ENCODE results near the gene PYGO2.
A peak's percentile ranks its signal among the peaks of the same experiment; 100 is the strongest.

PYGO2 gene

DNA sequence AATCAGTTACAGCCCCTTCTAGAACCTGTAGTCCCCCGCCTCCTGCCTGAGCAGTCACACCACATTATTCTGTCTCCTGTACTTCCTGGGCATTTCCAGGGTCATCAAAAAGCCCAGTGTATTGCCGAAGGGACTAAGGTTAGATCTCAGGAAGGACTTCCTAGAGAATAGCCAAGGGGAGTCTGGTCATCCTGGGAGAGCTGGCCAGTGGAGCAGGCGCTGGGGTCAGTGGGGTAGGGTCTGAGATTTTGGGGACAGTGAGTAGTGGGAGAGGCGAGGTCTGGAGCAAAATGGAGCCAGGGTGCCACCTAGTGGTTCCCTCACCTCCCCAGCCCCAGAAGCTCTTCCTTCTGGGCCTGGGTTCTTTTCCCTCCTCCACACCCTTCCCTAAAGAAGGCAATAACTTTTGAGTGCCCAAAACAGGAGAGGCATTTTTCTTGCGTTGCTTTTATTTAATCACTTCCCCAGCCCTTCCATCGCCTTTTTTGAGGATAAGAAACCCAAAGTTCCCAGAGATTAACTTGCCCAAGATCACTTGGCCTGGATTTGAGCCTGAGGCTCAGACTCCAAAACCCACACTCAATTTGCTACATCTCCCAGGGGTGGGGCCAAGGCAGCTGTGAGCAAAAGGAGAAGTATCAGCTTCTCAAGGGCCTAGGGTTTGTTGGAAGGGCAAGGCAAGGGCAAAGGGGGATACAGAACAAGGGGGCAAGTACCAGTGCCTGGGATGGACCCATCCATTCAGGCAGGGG is 17.8 kb downstream of the PYGO2 start:
- DNase-seq (ENCODE audit: low read depth in 2 of 2) = no peak

DNA sequence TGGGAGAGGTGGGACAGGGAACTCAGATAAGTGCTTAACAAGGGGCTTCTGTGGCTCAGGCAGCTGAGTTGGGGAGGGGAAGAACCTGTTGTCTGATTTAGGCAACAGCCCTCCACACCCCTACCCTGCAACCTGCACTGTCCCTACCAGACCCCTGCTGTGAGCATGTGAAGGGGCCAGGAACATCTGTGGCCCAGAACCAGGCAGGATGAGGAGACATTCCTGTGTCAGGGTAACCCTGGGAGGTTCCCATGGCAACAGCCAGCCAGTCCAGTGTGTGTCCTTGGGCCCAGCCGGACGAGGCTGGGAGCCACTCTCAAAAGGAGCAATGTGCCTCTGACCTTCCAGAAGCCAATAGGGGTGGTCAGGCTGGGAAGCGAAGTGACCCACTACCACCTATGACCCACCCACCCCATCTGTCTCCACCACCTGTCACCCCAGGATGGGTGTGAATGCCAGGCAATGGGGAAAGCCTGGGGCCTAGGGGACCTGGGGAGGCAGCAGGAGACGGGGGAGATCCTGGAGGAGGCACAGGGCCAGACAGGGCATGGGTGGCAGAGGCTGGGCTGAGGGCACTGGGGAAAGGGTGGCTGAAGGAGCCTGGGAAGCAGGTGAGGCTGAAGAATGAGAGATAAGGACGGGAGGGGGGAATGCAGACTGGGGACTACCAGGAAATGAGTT is 20.1 kb downstream of the PYGO2 start:
- no peak for DNase-seq (ENCODE audit: low read depth in 2 of 2)

DNA sequence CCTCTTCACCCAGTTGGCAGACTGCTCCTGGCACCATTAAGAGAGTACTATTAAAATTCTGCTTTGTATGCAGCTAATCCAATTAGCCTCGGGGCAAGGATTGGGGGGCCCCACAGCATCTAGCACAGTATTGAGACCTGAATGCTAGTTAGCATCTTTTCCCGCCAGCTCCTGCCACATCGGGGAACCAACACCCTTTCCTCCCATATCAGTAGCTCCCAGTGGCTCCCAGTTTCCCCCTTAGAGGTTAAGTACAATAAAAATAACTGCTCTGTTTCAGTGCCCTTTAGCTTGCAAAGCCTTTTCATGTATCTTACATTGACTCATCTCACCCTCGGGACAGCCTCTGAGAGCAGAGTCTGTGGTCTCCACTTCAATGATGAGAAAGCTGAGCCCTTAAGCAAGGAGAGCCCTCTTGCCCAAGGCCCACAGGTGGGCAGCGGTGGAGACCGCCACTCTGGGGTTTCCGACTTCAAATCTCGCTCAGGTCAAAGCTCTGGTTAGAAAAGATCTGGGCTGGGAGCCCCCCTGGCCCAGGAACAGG is 20.9 kb downstream of the PYGO2 start:
- no peak for DNase-seq (ENCODE audit: low read depth in 2 of 2)

DNA sequence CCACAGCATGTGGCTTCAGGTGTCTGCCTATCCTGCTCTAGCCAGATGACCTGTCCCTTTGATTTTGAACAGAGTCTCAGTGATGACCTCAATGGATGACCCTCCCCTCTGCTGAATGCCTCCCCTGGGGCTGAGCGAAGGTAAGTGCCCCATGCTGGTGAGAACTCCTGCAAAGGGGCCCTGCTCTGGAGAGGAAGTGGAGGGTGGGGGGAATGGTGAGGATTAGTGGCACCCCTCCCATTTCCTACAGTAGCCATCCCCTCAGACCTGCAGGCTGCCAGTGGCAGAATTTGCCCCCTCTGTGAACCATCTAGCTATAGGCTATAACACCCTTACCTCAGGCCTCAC is 21.4 kb downstream of the PYGO2 start:
- no peak for DNase-seq (ENCODE audit: low read depth in 2 of 2)

DNA sequence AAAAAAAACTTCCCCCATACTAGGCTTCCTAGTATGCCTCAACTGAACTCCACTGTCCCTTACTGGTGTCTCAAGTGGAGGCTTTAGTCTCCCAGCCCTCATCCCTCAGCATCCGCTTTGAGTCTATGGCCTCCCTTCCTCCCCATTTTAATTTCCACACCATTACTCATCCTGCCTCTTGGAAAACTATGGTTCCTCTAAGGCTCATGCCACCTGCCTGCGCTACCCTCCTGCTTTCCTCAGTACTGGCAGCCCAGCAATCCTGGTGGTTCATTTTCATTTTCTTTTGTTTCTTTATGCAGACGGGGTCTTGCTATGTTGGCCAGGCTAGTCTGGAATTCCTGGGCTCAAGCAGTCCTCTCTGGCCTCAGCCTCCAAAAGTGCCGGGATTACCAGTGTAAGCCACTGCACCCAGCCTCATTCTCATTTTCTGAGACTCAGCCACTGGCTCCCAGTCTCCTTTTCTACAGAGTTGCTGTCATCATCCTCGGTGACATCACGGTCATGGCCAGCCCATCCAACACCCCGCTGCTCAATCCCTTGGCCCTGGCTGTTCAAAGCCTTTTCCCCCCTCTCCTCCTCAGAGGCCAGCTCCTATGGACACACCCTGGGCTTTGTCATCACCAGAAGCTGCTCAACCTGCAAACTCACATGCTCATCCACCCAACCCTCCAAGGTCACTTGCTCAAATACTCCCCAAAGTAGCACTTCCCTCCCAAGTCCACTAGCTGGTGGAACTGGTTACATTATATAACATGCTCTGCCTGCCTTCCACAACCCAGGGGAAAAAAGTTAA is 22.8 kb downstream of the PYGO2 start:
- DNase-seq (ENCODE audit: low read depth in 2 of 2) = no peak

DNA sequence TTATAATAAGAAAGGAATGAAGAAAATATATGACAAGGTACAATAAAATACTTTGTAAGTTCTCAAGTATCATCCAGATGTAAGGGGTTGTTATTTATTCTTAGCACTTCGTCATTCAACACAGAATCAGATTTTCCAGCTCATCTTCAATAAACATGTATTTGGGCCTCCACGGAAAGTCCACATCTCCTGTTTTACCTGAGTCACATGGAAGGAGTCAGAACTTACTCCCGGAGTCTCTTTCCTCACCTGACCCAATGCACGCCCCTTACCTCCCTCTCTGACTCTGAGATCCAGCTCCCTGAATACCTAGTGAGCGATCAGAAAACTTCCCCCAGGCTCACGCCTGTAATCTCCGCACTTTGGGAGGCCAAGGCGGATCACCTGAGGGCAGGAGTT is 23.6 kb downstream of the PYGO2 start:
- DNase-seq (ENCODE audit: low read depth in 2 of 2) = no peak

DNA sequence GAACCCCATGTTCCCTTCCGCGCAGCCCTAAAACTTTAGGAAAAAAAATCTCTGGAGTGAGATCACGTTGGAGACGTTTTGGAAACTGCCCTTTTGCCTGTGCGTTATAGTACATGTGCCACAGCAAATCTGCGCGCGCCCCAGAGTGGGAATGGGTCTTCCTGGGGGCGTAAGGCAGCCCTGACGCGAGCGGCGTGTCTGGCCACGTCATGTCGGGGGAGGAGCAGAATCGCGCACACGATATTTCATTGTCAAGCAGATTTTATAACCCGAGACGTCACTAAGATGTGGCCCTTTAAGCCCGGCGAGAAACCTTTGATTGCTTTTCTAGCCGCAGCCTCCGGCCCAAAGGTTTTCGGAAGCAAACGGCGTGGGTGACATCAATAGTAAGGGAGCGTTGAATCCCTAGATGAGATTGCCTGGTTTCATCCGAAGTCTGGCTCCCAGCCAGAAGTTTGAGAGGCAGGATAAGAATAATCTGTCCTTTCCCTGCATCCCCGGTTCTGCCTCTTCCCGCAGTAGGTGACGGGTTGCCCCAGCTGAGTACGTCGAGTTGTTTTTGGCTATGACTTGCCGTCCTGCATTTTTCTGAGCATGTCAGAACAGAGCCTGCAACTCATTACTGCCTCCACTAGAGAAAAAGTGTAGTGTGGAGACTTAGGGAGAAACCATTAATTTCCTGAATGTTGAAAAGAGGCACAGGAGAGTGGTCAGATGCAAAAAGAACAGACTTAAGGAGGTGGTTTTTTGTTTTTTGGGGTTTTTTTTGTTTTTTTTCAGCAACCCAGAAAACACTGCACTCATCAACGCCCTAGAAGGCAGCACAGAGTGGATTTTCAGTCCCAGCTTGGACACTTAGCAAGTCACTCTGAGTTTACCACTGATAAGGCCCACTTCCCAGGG is 24.2 kb downstream of the PYGO2 start:
- DNase-seq (ENCODE audit: low read depth in 2 of 2) = peak; percentile 86

DNA sequence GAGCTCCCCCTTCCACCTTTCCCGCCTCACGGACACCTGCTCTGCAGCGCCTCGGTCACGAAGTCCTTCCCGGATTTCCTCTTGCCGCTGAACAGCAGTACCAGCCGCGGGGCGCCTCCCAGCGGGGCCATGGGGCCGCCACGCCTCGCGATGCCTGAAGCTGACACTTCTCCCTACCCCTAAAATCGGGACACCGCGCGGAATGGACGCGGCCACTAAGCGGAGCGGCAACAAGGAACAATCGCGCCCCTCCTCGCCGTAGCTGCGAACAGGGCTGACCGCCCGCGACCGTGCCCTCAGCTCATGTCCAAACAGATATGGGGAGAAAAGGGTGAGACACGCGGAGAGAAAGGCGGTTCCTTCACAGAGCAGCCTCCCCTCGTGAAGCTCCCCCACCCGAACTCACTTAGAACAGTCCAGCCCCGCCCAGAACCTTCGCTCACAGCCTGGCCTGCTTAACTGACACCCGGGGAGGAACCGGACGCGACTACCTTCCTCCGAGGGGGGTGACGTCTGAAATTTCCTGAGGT is 25.0 kb downstream of the PYGO2 start, which contains the start of gene PMVK:
Gene PMVK (minus strand): TSS at position 165 of the 530 bp plus-strand sequence. CDS start 34 bp downstream, at position 131.
- DNase-seq (ENCODE audit: low read depth in 2 of 2) = peak; percentile 89 to 91

DNA sequence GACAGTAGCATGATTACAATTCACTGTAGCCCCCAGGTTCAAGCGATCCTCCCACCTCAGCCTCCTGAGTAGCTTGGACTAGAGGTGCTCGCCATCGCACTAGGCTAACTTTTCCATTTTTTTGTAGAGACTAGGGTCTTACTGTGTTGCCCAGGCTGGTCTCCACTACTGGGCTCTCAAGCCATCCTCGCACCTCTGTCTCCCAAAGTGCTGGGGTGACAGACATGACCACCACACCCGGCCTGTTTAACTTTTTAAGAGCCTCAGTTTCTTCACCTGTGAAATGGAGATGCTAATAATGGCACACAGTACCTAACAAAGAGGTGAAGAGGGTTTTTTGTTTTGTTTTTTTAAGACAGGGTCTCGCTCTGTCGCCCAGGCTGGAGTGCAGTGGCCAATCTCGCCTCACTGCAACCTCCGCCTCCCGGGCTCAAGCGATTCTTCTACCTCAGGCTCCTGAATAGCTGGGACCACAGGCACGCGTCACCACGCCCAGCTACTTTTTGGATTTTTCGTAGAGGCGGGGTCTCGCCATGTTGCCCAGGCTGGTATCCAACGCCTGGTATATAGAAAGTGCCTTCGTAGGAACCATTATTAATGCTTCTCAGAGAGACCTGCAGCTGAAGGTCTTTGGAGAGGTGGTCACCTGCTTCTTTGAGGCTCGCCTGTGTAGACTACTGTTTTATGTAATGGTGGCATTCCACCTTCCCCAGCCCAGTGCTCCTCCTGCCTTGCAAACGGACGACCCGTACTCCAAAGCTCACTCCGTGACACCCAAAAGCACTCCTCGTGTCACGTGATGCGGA is 25.6 kb downstream of the PYGO2 start:
- no peak for DNase-seq (ENCODE audit: low read depth in 2 of 2)

DNA sequence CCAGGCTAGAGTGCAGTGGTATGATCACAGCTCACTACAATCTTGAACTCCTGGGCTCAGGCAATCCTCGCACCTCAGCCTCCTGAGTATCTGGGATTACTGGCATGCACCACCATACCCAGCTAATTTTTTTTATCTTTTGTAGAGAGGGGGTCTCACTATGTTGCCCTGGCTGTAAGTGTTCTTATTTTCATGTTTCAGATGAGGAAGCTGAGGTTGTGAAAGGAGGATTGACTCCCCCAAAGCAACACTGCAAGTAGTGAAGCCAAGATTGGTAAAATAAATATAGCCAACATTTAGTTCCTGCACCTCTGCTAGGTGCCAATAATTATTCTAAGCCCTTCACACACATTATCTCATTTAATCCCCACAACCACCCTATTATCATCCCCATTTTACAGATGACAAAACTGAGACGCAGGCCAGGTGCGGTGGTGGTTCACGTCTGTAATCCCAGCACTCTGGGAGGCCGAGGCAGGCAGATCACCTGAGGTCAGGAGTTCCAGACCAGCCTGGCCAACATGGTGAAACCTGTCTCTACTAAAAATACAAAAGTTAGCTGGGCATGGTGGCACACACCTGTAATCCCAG is 27.1 kb downstream of the PYGO2 start:
- DNase-seq (ENCODE audit: low read depth in 2 of 2) = no peak

DNA sequence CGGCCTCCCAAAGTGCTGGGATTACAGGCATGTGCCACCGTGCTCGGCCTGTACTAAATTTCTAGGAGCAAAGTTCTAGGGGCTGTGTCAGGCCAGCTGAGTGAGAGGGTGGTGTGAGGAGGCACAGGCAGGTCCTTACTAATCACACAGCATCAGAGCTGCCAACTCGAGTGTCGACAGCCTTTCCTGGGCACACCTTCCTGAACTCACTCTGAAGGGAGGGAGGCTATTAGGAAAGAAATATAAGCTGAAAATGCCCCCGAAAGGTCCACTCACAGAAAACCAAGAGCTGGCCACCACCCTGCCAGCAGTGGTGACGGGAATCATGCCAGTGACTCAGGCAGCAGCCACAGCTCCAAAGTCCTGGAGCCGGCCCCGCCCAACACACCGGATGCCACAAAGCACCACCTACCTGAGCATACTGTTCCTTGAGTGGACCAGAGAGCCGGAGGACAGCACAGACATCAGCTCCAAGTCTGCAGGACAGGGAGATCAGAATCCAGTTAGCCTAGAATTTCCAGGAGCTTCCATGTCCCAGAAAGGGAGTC is 29.6 kb downstream of the PYGO2 start:
- DNase-seq (ENCODE audit: low read depth in 2 of 2) = no peak

DNA sequence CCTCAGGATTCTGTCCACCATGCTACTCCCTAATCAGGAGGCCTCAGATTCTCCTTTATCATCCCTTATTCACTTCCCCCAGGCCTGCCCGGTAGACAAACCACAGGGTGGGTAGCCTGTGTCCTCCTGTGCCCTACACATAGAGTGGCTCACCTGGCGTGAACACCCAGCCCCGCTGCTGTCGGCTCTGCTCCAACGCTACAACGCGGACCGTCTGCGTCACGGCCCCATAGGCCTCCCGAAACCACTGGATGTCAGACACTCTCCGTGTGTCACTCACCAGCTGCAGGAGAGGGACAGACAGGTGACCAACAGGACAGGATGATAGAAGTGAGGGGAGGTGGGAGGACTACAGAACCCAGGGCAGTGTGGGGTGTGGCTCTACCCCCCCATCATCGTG is 35.4 kb downstream of the PYGO2 start:
- DNase-seq (ENCODE audit: low read depth in 2 of 2) = no peak

DNA sequence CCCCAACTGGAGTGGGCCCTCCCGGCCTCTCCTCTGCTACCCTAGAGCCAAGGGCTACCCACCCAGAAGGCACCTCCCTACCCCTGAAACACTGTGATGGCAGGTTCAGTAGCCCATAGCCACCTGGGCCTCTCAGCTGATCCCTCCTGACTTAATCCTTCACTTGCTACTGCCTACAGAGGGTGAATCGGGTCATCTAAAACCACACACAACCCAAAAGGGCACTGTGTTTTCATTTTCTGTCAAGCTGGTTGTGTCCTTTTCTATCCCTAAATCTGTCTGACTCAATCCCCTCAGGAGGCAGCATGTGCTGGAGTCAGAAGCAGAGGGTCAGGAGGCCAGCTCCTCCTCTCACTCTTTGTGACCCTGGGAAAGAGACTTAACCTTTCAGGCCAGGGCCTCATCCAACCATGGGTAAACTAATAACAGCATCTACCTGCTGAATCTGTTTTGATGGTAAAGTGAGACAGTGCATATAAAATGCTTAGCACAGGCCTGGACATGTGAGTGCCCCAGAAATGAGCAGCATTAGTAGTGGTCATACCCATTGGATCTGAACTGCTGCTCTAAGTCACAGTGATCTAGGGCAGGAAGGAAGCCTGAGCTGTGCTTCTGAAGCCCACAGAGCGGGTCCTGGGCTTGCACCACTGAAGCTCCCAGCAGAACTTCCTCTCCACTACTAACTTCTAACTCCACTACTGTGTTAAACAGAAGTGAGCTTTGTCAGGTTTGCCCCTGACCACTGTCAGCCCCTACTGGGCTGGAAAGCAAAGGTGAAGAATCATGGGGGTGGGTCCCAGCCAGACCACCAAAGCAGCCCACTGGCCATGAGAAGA is 36.0 kb downstream of the PYGO2 start:
- DNase-seq (ENCODE audit: low read depth in 2 of 2) = no peak

DNA sequence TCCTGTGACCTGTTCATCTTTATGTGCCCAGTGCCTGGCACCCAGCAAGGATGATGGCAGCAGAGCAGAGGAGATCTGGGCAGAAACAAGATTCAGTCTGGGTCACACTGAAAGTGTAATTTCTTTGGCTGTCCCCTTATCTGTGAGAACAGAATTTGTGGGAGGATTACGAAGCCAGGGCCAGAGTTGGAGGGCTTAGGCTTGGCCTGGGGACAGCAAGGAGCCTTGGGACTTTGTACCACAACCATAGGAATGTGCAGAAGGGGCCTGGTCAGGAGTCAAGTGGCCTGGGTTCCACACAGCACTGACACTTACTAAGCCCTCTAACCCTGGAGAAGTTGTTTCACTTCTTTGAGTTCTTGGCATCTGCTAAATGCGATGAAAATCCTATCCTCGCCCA is 37.9 kb downstream of the PYGO2 start:
- DNase-seq (ENCODE audit: low read depth in 2 of 2) = no peak

DNA sequence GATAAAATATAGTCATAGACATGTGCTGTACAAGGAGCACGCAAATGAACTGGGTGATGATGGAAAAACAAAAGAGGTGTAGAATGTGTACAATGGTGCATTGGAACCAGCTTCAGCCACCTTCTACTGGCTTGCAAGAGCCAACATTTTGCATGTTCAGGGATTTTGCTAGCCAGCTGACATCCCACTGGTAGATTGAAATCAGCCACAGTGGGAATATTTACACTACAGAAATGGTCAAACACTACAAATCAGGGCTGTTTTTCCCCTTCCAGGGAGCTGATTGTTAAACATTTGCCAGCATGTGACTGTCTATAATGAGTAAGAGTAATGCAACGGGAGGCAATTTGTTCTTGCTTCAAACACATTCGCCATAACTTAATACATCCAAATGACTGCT is 48.3 kb downstream of the PYGO2 start:
- DNase-seq (ENCODE audit: low read depth in 2 of 2) = no peak

DNA sequence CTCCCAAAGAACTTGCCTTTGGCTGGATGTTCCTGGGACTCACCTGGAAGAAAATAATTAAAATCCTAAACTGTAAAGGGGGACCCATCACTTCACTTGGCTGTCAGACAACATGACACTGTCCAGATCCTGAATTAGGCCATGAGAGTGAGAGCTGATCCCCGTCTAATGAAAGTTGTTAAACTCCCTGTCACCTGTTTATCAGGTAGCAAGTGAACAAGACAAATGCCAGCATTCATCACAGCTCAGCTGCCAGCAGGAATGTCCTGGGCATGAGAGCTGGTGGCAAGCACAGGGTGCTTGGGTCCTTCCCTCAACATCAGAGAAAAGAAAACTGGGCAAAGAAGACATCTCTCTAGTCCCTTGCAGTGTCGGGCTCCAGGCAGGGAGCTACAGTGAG is 48.8 kb downstream of the PYGO2 start:
- no peak for DNase-seq (ENCODE audit: low read depth in 2 of 2)

DNA sequence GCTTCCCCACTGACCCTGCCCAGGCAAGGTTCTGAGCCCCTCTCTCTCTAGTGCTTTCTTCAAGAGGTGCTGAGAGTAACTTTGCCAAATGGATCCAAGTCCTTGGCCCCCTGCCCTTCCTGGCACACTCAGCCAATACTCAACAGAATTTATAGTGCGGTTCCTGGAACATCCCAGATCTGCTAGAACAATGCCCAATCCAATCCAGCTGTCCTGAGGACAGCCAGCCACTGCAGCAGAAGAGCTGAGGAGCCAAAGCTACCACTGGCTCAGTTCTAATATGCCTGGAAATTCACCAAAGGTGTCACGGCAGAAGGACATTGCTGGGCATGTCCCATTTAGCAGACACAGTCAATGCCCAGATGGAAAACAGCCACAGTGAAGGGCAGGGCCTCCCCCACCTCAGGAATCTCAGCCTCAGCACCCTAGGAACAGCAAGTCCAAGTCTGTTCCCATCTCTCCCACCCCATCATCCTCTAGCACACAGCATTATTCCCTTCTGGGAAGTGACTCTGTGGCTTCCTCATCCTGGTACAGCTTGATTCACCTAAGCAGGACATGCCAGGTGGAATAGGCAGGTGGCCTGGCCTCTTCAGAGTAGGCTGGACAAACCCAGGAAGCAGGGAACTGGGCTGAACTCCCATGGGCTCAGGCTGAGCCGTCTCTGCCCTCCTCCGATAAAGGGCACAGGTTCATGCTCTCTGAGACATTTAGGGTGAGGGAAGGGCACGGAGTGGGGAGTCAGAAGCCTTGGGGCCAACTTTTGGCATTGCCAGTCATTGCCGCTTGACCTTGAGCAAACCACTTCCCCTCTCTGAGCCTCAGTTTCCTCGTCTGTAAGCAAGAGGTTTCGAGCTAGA is 49.7 kb downstream of the PYGO2 start:
- DNase-seq (ENCODE audit: low read depth in 2 of 2) = no peak

DNA sequence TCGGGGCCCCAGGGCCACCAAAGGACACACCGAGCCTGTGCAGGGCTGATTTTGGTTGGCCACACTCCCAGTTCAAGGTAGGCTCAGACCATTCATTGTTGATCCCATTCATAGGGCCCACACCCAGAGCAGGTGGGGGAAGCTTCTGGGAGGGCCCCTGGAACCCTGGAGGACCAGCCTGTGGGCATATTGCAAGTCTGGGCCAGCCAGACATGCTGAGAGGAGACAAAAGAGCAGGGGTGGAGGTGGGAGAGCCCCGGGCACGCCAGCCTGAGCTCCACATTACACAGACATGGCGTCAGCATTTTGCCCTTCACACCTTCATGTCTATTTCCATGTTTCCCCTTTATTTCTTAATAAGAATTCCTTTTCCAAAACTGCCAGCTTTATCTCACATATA is 50.7 kb downstream of the PYGO2 start:
- no peak for DNase-seq (ENCODE audit: low read depth in 2 of 2)

Data from fibroblast of skin of left biceps (primary cell).